Measurements from ENCODE around the gene TMEM218. TPM values are rescaled to one million over a fixed set of nuclear protein-coding genes. Genes with fewer than 3 reads are reported as not detected.

The TMEM218 gene
- total RNA-seq, 1 experiment from 2014 or later: 14.3 TPM

- Histone ChIP-seq H2BK15ac (ENCODE audit: low read depth, low read length) (no peak overlapping the region), H3K56ac (ENCODE audit: insufficient read length, low read depth, low read length) (no peak overlapping the region), H3K23ac (ENCODE audit: insufficient read length, low read depth, low read length) (no peak overlapping the region), H4K20me1 (ENCODE audit: control insufficient read depth, insufficient read depth, insufficient read length) (no peaks in the 10 kb centered on the region), H3K4me2 (ENCODE audit: insufficient read depth, insufficient read length, low read length) (no peak overlapping the region), H2BK5ac (ENCODE audit: insufficient read length, low read length) (no peak overlapping the region), H4K91ac (ENCODE audit: insufficient read length, low read depth, low read length) (no peak overlapping the region), H2BK12ac (ENCODE audit: insufficient read length, low read depth, low read length) (no peak overlapping the region), H2BK20ac (ENCODE audit: low read depth, low read length, poor library complexity, severe bottlenecking) (no peak overlapping the region), H3K9ac (ENCODE audit: extremely low read depth, insufficient read length, low read length) (no peak overlapping the region), H3T11ph (ENCODE audit: low read length) (no peak overlapping the region), H3K9me3 (ENCODE audit: control insufficient read depth, low read depth, low read length) (no peaks in the 10 kb centered on the region), H3K79me1 (ENCODE audit: insufficient read depth, low read depth, low read length, poor library complexity, severe bottlenecking) (no peaks in the 10 kb centered on the region), H3K18ac (ENCODE audit: insufficient read length, low read depth, low read length) (no peak overlapping the region), H4K5ac (ENCODE audit: insufficient read length, low read depth, low read length) (no peak overlapping the region), H3K4ac (ENCODE audit: low read depth, low read length) (no peak overlapping the region), H3K14ac (ENCODE audit: insufficient read depth, low read length) (no peak overlapping the region), H2AK5ac (ENCODE audit: insufficient read length, low read length) (no peak overlapping the region), H3K23me2 (ENCODE audit: insufficient read length, low read depth, low read length, poor library complexity, severe bottlenecking) (peaks cover 2% of the 10 kb centered on the region), H3K27me3 (ENCODE audit: insufficient read depth, low read length) (no peaks in the 10 kb centered on the region; the same call in 1 of the 2 replicates), H3K79me2 (ENCODE audit: insufficient read depth, low read length) (no peaks in the 10 kb centered on the region), H2AFZ (ENCODE audit: low read length) (no peak overlapping the region), H4K8ac (replicated peaks; ENCODE audit: insufficient read length, low read depth, low read length) (no peak overlapping the region), H3K4me1 (ENCODE audit: insufficient read depth, low read length) (no peaks in the 10 kb centered on the region), H2BK120ac (ENCODE audit: low read depth, low read length, poor library complexity, severe bottlenecking) (no peak overlapping the region), H3K27ac (ENCODE audit: insufficient read length, low read depth, low read length) (no peak overlapping the region)
- Mint-ChIP-seq H3K27ac (no peak overlapping the region), H3K36me3 (ENCODE audit: insufficient read depth in 1 of 3, low read depth in 3 of 3) (no peaks in the 10 kb centered on the region), H3K27me3 (ENCODE audit: low read depth) (peaks cover 34% of the 10 kb centered on the region), H3K4me1 (peaks cover 18 to 22% of the 10 kb centered on the region in 2 experiments), H3K9me3 (no peaks in the 10 kb centered on the region), H3K4me3 (no peak overlapping the region)
- WGBS (ENCODE audit: extremely low coverage, insufficient read length, low lambda C conversion rate): no CpG with 5 or more reads among the region's 4 CpGs
- DNase-seq: no peak
- no peak for TF ChIP-seq CTCF (conservative IDR thresholded peaks at IDR 0.05)
Measured at GRCh38 chr11:125069008-125069407, 42.4 kb downstream of the TMEM218 start.

All from H9 (cell line).